HepG2 (cell line): Measurements from ENCODE around the gene CERS6. TPM values are rescaled to one million over a fixed set of nuclear protein-coding genes. Genes with fewer than 3 reads are reported as not detected.

Experiments
- DMAP1 ChIP-seq: IDR thresholded peaks from 2 replicates; pipeline ENCODE4 v1.6.1; 2016
- EP300 ChIP-seq, 3 experiments: sonication (generic) in 1 of 3; formaldehyde crosslinking in 1 of 3; IDR thresholded peaks; 2 replicates each; pipeline versions ENCODE4 v1.5.1 to v1.6.1; 2011 to 2020; ENCODE audit warnings: low read depth in 2 of 3, low read length in 2 of 3, borderline replicate concordance in 1 of 3, improper control_type of control experiment in 1 of 3, mild to moderate bottlenecking in 1 of 3, missing genetic modification reagents in 1 of 3, moderate library complexity in 1 of 3
- FOXP1 ChIP-seq, 2 experiments: fragments of 450-650 bp in 1 of 2; IDR thresholded peaks; 2 replicates each; pipeline ENCODE4 v1.6.1; 2017 to 2018; ENCODE audit warnings: antibody characterized with exemption in 1 of 2
- HMG20A ChIP-seq: IDR thresholded peaks from 2 replicates; pipeline ENCODE4 v1.6.1; 2016; ENCODE audit warnings: borderline replicate concordance
- IRF2 ChIP-seq: IDR thresholded peaks from 2 replicates; pipeline ENCODE4 v1.6.1; 2018; ENCODE audit warnings: missing genetic modification reagents, missing compliant biosample characterization
- JUN ChIP-seq: sonication (generic); formaldehyde crosslinking; IDR thresholded peaks from 2 replicates; pipeline ENCODE4 v1.4.0; 2020; ENCODE audit warnings: mild to moderate bottlenecking, missing genetic modification reagents
- MED13 ChIP-seq: sonication (generic); formaldehyde crosslinking; IDR thresholded peaks from 2 replicates; pipeline ENCODE4 v1.5.0; 2020; ENCODE audit warnings: missing genetic modification reagents
- NFYC ChIP-seq: IDR thresholded peaks from 2 replicates; pipeline ENCODE4 v1.6.1; 2016; ENCODE audit warnings: missing genetic modification reagents, missing compliant biosample characterization
- NONO ChIP-seq, 2 experiments: fragments of 450-650 bp in 1 of 2; sonication (generic) in 1 of 2; formaldehyde crosslinking in 1 of 2; IDR thresholded peaks in 1 of 2; conservative IDR thresholded peaks in 1 of 2; 2 replicates each; pipeline versions ENCODE4 v1.6.1 to v1.8.0; 2017 to 2022; ENCODE audit warnings: mild to moderate bottlenecking in 1 of 2, missing genetic modification reagents in 1 of 2, moderate library complexity in 1 of 2
- PAXIP1 ChIP-seq: sonication (generic); formaldehyde crosslinking; conservative IDR thresholded peaks from 2 replicates; pipeline ENCODE4 v1.4.0; 2020; ENCODE audit warnings: mild to moderate bottlenecking, missing genetic modification reagents, moderate library complexity
- PCBP1 ChIP-seq: fragments of 200-400 bp; formaldehyde crosslinking; IDR thresholded peaks from 2 replicates; pipeline ENCODE4 v1.6.1; 2017; ENCODE audit warnings: mild to moderate bottlenecking, low read depth, low read length, borderline replicate concordance
- TCF12 ChIP-seq, 2 experiments: fragments of 450-650 bp in 1 of 2; sonication (generic) in 1 of 2; formaldehyde crosslinking in 1 of 2; IDR thresholded peaks; 2 replicates each; pipeline versions ENCODE4 v1.6.1 to v1.8.0; 2017 to 2022; ENCODE audit warnings: antibody characterized with exemption in 1 of 2, mild to moderate bottlenecking in 1 of 2, missing genetic modification reagents in 1 of 2, moderate library complexity in 1 of 2
- ZBTB21 ChIP-seq: sonication (generic); formaldehyde crosslinking; IDR thresholded peaks from 2 replicates; pipeline ENCODE4 v1.4.0; 2020; ENCODE audit warnings: missing genetic modification reagents
- ZMAT3 ChIP-seq: sonication (generic); formaldehyde crosslinking; conservative IDR thresholded peaks from 2 replicates; pipeline ENCODE4 v1.7.0; 2021; ENCODE audit warnings: missing genetic modification reagents
- ZMYM4 ChIP-seq: sonication (generic); formaldehyde crosslinking; IDR thresholded peaks from 2 replicates; pipeline ENCODE4 v1.8.1; 2023; ENCODE audit warnings: mild to moderate bottlenecking, missing genetic modification reagents
- ZNF382 ChIP-seq: sonication (generic); formaldehyde crosslinking; IDR thresholded peaks from 2 replicates; pipeline ENCODE4 v1.5.0; 2020; ENCODE audit warnings: missing genetic modification reagents, mild to moderate bottlenecking, borderline replicate concordance
- ZNF451 ChIP-seq: sonication (generic); formaldehyde crosslinking; IDR thresholded peaks from 2 replicates; pipeline ENCODE4 v1.5.0; 2020; ENCODE audit warnings: mild to moderate bottlenecking, missing genetic modification reagents
- ZNF839 ChIP-seq: sonication (generic); formaldehyde crosslinking; IDR thresholded peaks from 2 replicates; pipeline ENCODE4 v1.4.0; 2020; ENCODE audit warnings: missing genetic modification reagents, mild to moderate bottlenecking, borderline replicate concordance
- ZUFSP ChIP-seq: sonication (generic); formaldehyde crosslinking; IDR thresholded peaks from 2 replicates; pipeline ENCODE4 v1.9.0; 2021; ENCODE audit warnings: missing genetic modification reagents, mild to moderate bottlenecking, borderline replicate concordance
- polyA plus RNA-seq, 8 experiments: library from polyadenylated mRNA; depleted of rRNA in 3 of 8; stranded (reverse) in 7 of 8; unstranded in 1 of 8; fragments of >200 nt; fragmentation: Illumina TruSeq in 4 of 8; extraction: Trizol in 4 of 8; gene quantifications; 2 replicates each; pipeline versions ENCODE4 v1.2.1 to v1.2.3, GENCODE V29; 2011 to 2016; ENCODE audit warnings: low read depth in 4 of 8, missing spikeins in 1 of 8, mixed read lengths in 1 of 8; ENCODE audit not compliant: insufficient read depth in 1 of 8
- total RNA-seq, 5 experiments: library from RNA; depleted of rRNA; stranded (reverse); fragments of >200 nt; fragmentation: Illumina TruSeq; extraction: Trizol; gene quantifications; 2 replicates each; pipeline ENCODE4 v1.2.3, GENCODE V29; 2016; ENCODE audit warnings: low read depth in 1 of 5

Gene CERS6
- total and polyA plus RNA-seq, 2 of the 13 experiments (the other 11 are each of a cell fraction or from before 2014, with no cell fraction given) = 10.1 to 20.3 TPM

- TF ChIP-seq HMG20A (CRISPR knock-in tag) (peak; percentile 75), ZNF839 (CRISPR knock-in tag) (peak; percentile 95), EP300 (IDR thresholded peaks at IDR 0.05; ENCODE audit: low read depth in 2 of 2, low read length in 2 of 2) (no peak), EP300 (CRISPR knock-in tag; IDR thresholded peaks at IDR 0.05; ENCODE audit: borderline replicate concordance) (peak; percentile 65), FOXP1 (IDR thresholded peaks at IDR 0.05) (no peak), FOXP1 (CRISPR knock-in tag; IDR thresholded peaks at IDR 0.05) (no peak), DMAP1 (CRISPR knock-in tag) (peak; percentile 80), ZBTB21 (CRISPR knock-in tag) (peak; percentile 43; the same call in 1 of the 2 replicates), ZMYM4 (peak; percentile 90), IRF2 (CRISPR knock-in tag) (peak; percentile 86), NONO (IDR thresholded peaks at IDR 0.05) (no peak), NONO (CRISPR knock-in tag; conservative IDR thresholded peaks at IDR 0.05) (peak; percentile 74), MED13 (CRISPR knock-in tag) (peak; percentile 92), JUN (CRISPR knock-in tag) (peak; percentile 87; the same call in 1 of the 2 replicates), ZNF451 (CRISPR knock-in tag) (peak; percentile 99), ZUFSP (CRISPR knock-in tag) (no peak), PAXIP1 (peak; percentile 34; the same call in 1 of the 2 replicates), ZMAT3 (CRISPR knock-in tag) (peak; percentile 99), ZNF382 (no peak), PCBP1 (no peak), TCF12 (IDR thresholded peaks at IDR 0.05) (no peak), TCF12 (CRISPR knock-in tag; IDR thresholded peaks at IDR 0.05) (no peak; the same call in 1 of the 2 replicates), NFYC (CRISPR knock-in tag) (peak; percentile 94)
Observed at GRCh38 chr2:168455645-168456520, at the start of gene CERS6 (continued).
